ENCODE results near the gene FOXP2.

- no peak for TF ChIP-seq ELK1 (IDR thresholded peaks at IDR 0.05; ENCODE audit: borderline replicate concordance, low read depth, low read length)
- no peak for TF ChIP-seq CHD1 (IDR thresholded peaks at IDR 0.05; ENCODE audit: low read depth, low read length)
- TF ChIP-seq, protein P1, sequence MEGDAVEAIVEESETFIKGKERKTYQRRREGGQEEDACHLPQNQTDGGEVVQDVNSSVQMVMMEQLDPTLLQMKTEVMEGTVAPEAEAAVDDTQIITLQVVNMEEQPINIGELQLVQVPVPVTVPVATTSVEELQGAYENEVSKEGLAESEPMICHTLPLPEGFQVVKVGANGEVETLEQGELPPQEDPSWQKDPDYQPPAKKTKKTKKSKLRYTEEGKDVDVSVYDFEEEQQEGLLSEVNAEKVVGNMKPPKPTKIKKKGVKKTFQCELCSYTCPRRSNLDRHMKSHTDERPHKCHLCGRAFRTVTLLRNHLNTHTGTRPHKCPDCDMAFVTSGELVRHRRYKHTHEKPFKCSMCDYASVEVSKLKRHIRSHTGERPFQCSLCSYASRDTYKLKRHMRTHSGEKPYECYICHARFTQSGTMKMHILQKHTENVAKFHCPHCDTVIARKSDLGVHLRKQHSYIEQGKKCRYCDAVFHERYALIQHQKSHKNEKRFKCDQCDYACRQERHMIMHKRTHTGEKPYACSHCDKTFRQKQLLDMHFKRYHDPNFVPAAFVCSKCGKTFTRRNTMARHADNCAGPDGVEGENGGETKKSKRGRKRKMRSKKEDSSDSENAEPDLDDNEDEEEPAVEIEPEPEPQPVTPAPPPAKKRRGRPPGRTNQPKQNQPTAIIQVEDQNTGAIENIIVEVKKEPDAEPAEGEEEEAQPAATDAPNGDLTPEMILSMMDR (conservative IDR thresholded peaks at IDR 0.05; ENCODE audit: low read depth, low read length): no peak
- TF ChIP-seq MXI1 (IDR thresholded peaks at IDR 0.05; ENCODE audit: borderline replicate concordance, low read depth, low read length): no peak
- no peak for TF ChIP-seq POLR2A (IDR thresholded peaks at IDR 0.05; ENCODE audit: low read depth, low read length)
- no peak for TF ChIP-seq RFX5 (IDR thresholded peaks at IDR 0.05; ENCODE audit: low read depth, low read length)
- no peak for TF ChIP-seq RAD21 (IDR thresholded peaks at IDR 0.05; ENCODE audit: low read length)
- TF ChIP-seq RCOR1 (IDR thresholded peaks at IDR 0.05; ENCODE audit: insufficient replicate concordance, low read length): no peak
- TF ChIP-seq BHLHE40 (IDR thresholded peaks at IDR 0.05; ENCODE audit: low read depth, low read length): no peak
- TF ChIP-seq SMC3 (IDR thresholded peaks at IDR 0.05; ENCODE audit: low read depth, low read length): no peak
- no peak for TF ChIP-seq USF2 (IDR thresholded peaks at IDR 0.05; ENCODE audit: low read depth, low read length)
- no peak for TF ChIP-seq MAFK (IDR thresholded peaks at IDR 0.05; ENCODE audit: low read depth, low read length)
- TF ChIP-seq NFE2L2 (IDR thresholded peaks at IDR 0.05; ENCODE audit: low read depth, low read length): no peak
Measured at GRCh38 chr7:114711241-114711640, 296.6 kb downstream of the FOXP2 start.

Data from IMR-90 (cell line).